Thyroid gland (tissue), 4 donors: ENCODE measurements around the gene A4GALT. TPM values are rescaled to one million over a fixed set of nuclear protein-coding genes. Genes with fewer than 3 reads are reported as not detected.

Source experiments
- DNase-seq, 2 donors: peaks; one replicate each; pipeline ENCODE4 v3.0.0-alpha.2; 2019
- H3K27ac ChIP-seq, 3 donors: fragments of 200-600 bp; sonication (generic); 1 replicate in 2 of 3; 2 replicates in 1 of 3; pipeline ENCODE4 v1.5.1; 2016 to 2019; ENCODE audit warnings: mild to moderate bottlenecking in 1 of 3, moderate library complexity in 1 of 3
- H3K27me3 ChIP-seq: fragments of 200-600 bp; sonication (generic); one replicate; pipeline ENCODE4 v1.5.1; 2019
- H3K36me3 ChIP-seq, 2 donors: fragments of 200-600 bp; sonication (generic); one replicate each; pipeline ENCODE4 v1.5.1; 2016 to 2019
- H3K4me1 ChIP-seq, 2 donors: fragments of 200-600 bp; sonication (generic); one replicate each; pipeline ENCODE4 v1.5.1; 2017 to 2019
- H3K4me3 ChIP-seq, 3 donors: fragments of 200-600 bp; sonication (generic); replicated peaks in 1 of 3; 1 replicate in 2 of 3; 2 replicates in 1 of 3; pipeline ENCODE4 v1.5.1; 2016; ENCODE audit warnings: mild to moderate bottlenecking in 1 of 3
- H3K9me3 ChIP-seq: fragments of 200-600 bp; sonication (generic); one replicate; pipeline ENCODE4 v1.5.1; 2017
- CTCF ChIP-seq, 6 experiments: fragments of 200-600 bp in 3 of 6; fragments of 450-650 bp in 3 of 6; sonication (generic) in 3 of 6; IDR thresholded peaks; one replicate each; pipeline ENCODE4 v1.5.1; 2016 to 2019; ENCODE audit warnings: antibody characterized with exemption in 6 of 6, mild to moderate bottlenecking in 2 of 6, inconsistent platforms in 1 of 6, moderate library complexity in 1 of 6
- POLR2A ChIP-seq, 2 donors: fragments of 450-650 bp; IDR thresholded peaks; one replicate each; pipeline ENCODE4 v1.6.1; 2017; ENCODE audit warnings: antibody characterized with exemption in 2 of 2, mild to moderate bottlenecking in 2 of 2, moderate library complexity in 1 of 2
- WGBS, 2 donors: methylation state at CpG; one replicate each; pipeline ENCODE4 v1.1.5; 2017; 5-methylcytosine and 5-hydroxymethylcytosine counted together
- intact Hi-C: fragments of 100-400 bp; cut with DNase I; formaldehyde crosslinking; loops from one replicate; pipeline ENCODE4 v1.15.1; 2023
- total RNA-seq, 4 donors: library from RNA; depleted of rRNA; stranded (reverse); fragments of >200 nt; gene quantifications; one replicate each; pipeline ENCODE4 v1.2.3, GENCODE V29; 2016

The A4GALT gene
- total RNA-seq, 4 donors from 2014 or later = 12.6 to 23.9 (median 18.0) TPM

- Histone ChIP-seq H3K36me3 (peaks cover 7% of the 10 kb centered on the region in 2 donors), H3K27me3 (no peaks in the 10 kb centered on the region), H3K9me3 (no peaks in the 10 kb centered on the region), H3K4me3 (no peak overlapping the region), H3K4me1 (peaks cover 35 to 61% of the 10 kb centered on the region in 2 donors), H3K27ac (peak overlapping the region; percentile 53 to 93 (median 85))
- 18 to 26% methylated on average over 17 to 18 of the region's 25 CpGs for WGBS, 2 donors
- intact Hi-C loops = no loop called here
- DNase-seq = peak; percentile 91 to 92
- peak in 1 of 2 donors; percentile 54 for TF ChIP-seq POLR2A (IDR thresholded peaks at IDR 0.05)
- no peak for TF ChIP-seq CTCF (IDR thresholded peaks at IDR 0.05)
Measured at GRCh38 chr22:42688241-42689211, 32.1 kb downstream of the A4GALT start.

DNA sequence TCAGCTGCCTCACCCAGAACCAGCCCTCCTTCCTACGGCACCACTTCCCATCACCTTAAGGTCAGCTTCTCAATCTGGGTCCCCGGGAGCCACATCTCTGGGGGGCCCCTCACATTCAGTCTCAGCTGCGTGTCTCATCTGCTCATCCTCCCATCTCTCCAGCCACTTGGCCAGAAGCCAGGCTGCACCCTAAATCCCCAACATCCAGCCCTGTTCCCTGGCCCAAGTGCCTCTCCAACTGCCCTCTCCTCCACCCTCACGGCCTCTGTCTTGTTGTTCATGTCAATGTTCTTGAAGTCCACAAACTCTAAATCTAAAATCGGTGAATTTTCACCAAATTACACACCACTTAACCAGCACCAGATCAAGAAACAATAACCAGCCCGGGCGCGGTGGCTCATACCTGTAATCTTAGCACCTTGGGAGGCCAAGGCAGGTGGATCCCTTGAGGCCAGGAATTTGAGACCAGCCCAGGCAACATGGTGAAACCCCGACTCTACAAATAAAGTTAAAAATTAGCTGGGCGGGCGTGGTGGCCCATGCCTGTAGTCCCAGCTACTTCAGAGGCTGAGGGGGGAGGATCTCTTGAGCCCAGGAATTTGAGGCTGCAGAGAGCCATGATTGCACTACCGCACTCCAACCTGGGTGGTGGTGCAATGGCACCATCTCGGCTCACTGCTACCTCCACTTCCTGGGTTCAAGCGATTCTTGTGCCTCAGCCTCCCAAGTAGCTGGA is 33.7 kb downstream of the A4GALT start:
- no peak for DNase-seq
- TF ChIP-seq POLR2A (IDR thresholded peaks at IDR 0.05) (no peak), CTCF (IDR thresholded peaks at IDR 0.05) (no peak)

GRCh38 chr22:42685941-42686653 is 34.6 kb downstream of the A4GALT start:
- Histone ChIP-seq H3K27me3 (no peaks in the 10 kb centered on the region), H3K36me3 (no peaks in the 10 kb centered on the region), H3K9me3 (no peaks in the 10 kb centered on the region), H3K4me1 (peaks cover 35 to 69% of the 10 kb centered on the region in 2 donors), H3K4me3 (no peak overlapping the region), H3K27ac (peak overlapping the region; percentile 17 to 93 (median 71))
- no peak for DNase-seq
- TF ChIP-seq POLR2A (IDR thresholded peaks at IDR 0.05) (no peak), CTCF (IDR thresholded peaks at IDR 0.05) (no peak)
- WGBS, 2 donors = 63 to 69% methylated on average over 4 to 5 of the region's 5 CpGs
- intact Hi-C loops = no loop called here

More for the DNA sequence above, 33.7 kb downstream of the A4GALT start:
- Histone ChIP-seq H3K4me1 (peaks cover 35 to 69% of the 10 kb centered on the region in 2 donors), H3K4me3 (no peak overlapping the region), H3K9me3 (no peaks in the 10 kb centered on the region), H3K36me3 (no peaks in the 10 kb centered on the region), H3K27ac (peak overlapping the region; percentile 17 to 93 (median 71)), H3K27me3 (no peaks in the 10 kb centered on the region)
- intact Hi-C loops = no loop called here
- 91 to 93% methylated on average over 14 of the region's 14 CpGs for WGBS, 2 donors

DNA sequence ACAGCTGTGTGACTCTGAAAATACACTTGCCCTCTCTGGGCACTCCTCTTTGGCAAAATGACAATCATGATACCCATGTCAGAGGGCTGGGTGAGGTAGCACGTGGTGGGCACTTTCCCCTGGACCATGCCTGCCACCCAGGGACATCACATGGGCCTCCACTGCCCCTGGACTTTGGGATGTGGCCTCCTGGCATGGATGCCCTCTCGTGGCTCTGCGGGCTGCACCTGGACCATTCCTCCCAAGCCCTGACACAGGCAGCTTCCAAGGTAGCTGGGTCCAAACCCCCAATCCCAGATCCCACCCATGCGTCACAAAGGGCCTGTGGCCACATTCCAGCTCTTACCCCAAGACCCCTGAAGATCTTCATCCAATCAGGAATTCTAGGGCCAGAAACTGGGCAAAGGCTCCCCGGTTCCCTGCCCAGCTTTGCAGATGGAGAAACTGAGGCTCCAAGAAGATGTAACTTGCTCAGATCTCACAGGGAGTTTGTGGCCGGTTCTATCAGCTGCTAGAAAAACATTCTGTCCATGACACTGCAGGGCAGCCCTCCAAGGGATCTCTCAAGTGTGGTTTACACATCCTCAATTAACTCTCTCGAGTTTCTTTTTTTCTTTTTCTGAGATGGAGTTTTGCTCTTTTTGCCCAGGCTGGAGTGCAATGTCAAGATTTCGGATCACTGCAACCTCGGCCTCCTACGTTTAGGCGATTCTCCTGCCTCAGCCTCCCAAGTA is 36.0 kb downstream of the A4GALT start:
- no peaks in the 10 kb centered on the region for H3K9me3 ChIP-seq
- TF ChIP-seq CTCF (IDR thresholded peaks at IDR 0.05) = no peak
- no peak for TF ChIP-seq POLR2A (IDR thresholded peaks at IDR 0.05)
- intact Hi-C loops = no loop called here
- H3K4me3 ChIP-seq = no peak overlapping the region
- no peaks in the 10 kb centered on the region for H3K27me3 ChIP-seq
- no peaks in the 10 kb centered on the region for H3K36me3 ChIP-seq
- WGBS, 2 donors = 71 to 80% methylated on average over 8 of the region's 11 CpGs
- H3K4me1 ChIP-seq = peaks cover 35 to 74% of the 10 kb centered on the region in 2 donors
- DNase-seq = peak; percentile 24 to 36
- H3K27ac ChIP-seq = peak overlapping the region; percentile 22 to 66 (median 61)
